ENCODE data around the gene TMEM88. TPM values are rescaled to one million over a fixed set of nuclear protein-coding genes. Genes with fewer than 3 reads are reported as not detected.

The TMEM88 gene
- total and polyA plus RNA-seq, 2 of the 8 experiments (the other 6 are each of a cell fraction or from before 2014, with no cell fraction given): 0.69 to 8.8 TPM

DNA sequence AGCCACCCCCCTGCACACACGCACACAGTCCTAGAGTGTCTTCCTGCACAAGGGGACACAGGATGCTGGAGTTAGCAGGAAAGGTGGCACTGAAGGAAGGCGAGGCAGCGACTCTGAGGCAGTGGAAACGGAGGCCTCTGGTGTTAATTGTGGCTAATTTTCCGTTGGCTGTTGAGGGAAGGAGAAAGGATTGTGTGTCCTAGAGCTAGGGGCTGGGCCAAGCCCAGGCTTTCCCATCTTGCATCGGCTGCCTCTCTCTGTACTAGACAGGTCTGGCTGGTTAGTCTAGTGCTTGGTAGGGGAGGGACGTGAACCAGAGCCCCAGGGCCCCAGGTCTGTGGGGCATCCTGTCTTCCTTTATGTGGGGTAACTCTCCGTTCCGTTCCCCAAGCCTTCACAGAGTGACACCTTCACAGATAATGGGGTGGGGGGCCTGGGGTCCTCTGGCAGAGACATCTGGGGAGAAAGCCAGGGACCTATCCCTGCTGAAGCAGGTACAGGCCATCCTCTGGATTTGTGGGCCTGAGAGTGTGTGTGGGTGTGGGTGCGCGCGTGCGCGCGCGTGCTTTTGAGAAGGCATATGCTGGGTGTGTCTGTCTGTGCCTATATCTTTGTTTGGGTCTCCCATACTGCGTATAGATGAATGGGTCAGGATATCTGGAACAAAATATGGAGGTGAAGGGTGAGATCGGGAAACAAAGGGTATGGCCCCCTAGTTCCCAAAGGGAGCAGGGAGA, 33.5 kb downstream of the TMEM88 start, which contains the start of gene CHD3:
Gene CHD3 (plus strand): TSS at position 606 of the 737 bp plus-strand sequence. CDS start 212 bp downstream, outside the sequence.
- H3K4me3 ChIP-seq (ENCODE audit: extremely low read depth in 1 of 4, insufficient read depth in 2 of 4, low read depth in 3 of 4, low read length in 4 of 4): peak within 1 kb of the TSS; percentile 37 to 83 (median 51)
- WGBS, 2 experiments (ENCODE audit: extremely low coverage in 1 of 2, insufficient coverage in 1 of 2, insufficient read length in 1 of 2, insufficient replicate concordance in 2 of 2, low coverage in 1 of 2, low lambda C conversion rate in 2 of 2, missing lambda C conversion rate in 1 of 2): 76% methylated on average over 18 of the region's 18 CpGs; no CpG with 5 or more reads in 1 of the 2 experiments
- H3K4me1 ChIP-seq (replicated peaks in 1 of 4; ENCODE audit: control insufficient read depth in 3 of 4, insufficient read depth in 4 of 4, low read length in 3 of 4): peaks cover 9 to 30% (median 17%) of the 10 kb centered on the region in 4 experiments
- H2BK20ac ChIP-seq (ENCODE audit: low read length): peak within 1 kb of the TSS; percentile 48; the same call in 1 of the 2 replicates
- no peak within 1 kb of the TSS for H2BK120ac ChIP-seq (replicated peaks; ENCODE audit: low read depth, low read length)
- H3K14ac ChIP-seq (ENCODE audit: insufficient read length): no peak within 1 kb of the TSS
- H3K4me2 ChIP-seq (ENCODE audit: insufficient read depth in 1 of 2, low read depth in 2 of 2, low read length in 2 of 2): peak within 1 kb of the TSS; percentile 82 to 100
- peak within 1 kb of the TSS; percentile 51 for H4K5ac ChIP-seq (ENCODE audit: insufficient read length, low read depth, low read length)
- H3K79me1 ChIP-seq (ENCODE audit: low read depth, low read length): no peaks in the 10 kb centered on the region
- peak within 1 kb of the TSS; percentile 53; the same call in 1 of the 2 replicates for H2BK15ac ChIP-seq (ENCODE audit: low read length)
- H3K27ac ChIP-seq (ENCODE audit: low read depth, low read length): no peak within 1 kb of the TSS
- H4K91ac ChIP-seq (replicated peaks; ENCODE audit: insufficient read length, low read length): peak within 1 kb of the TSS; percentile 45
- no peaks in the 10 kb centered on the region for H4K20me1 ChIP-seq (replicated peaks in 1 of 2; ENCODE audit: control insufficient read depth in 1 of 2, insufficient read depth in 2 of 2, low read length in 2 of 2)
- peak within 1 kb of the TSS; percentile 94; the same call in 1 of the 2 replicates for H2BK12ac ChIP-seq (ENCODE audit: low read depth, low read length)
- no peaks in the 10 kb centered on the region for H3K79me2 ChIP-seq (ENCODE audit: control insufficient read depth in 1 of 2, insufficient read depth in 2 of 2, low read length in 2 of 2)
- no peak within 1 kb of the TSS for H3K4ac ChIP-seq (replicated peaks; ENCODE audit: insufficient read length, low read depth, low read length)
- H2BK5ac ChIP-seq (ENCODE audit: low read depth, low read length): peak within 1 kb of the TSS; percentile 95; the same call in 1 of the 2 replicates
- H3K23me2 ChIP-seq (ENCODE audit: low read depth, low read length): peaks cover 24% of the 10 kb centered on the region
- H3K9me3 ChIP-seq (ENCODE audit: insufficient read depth in 2 of 2, low read depth in 1 of 2, low read length in 1 of 2): no peaks in the 10 kb centered on the region
- ChIA-PET POLR2A (ENCODE audit: partially characterized antibody) (no interaction called here), CTCF (ENCODE audit: partially characterized antibody) (interaction anchor here (0.5 to 1.2 kb wide), 4 partner anchors 12 to 237 kb away, joined by 3 to 5 read pairs (median 3); no protein-coding TSS in a partner anchor)
- H3K23ac ChIP-seq (ENCODE audit: insufficient read length): no peak within 1 kb of the TSS
- no peak within 1 kb of the TSS; the same call in 1 of the 2 replicates for H2AK5ac ChIP-seq (ENCODE audit: low read depth, low read length)
- no peak for TF ChIP-seq SP2 (IDR thresholded peaks at IDR 0.05; ENCODE audit: low read length)
- no peak for TF ChIP-seq BACH1 (IDR thresholded peaks at IDR 0.05; ENCODE audit: low read length)
- TF ChIP-seq SIRT6 (IDR thresholded peaks at IDR 0.05; ENCODE audit: low read length): no peak
- no peak for TF ChIP-seq FOSL1 (IDR thresholded peaks at IDR 0.05; ENCODE audit: insufficient read depth, low read depth, low read length)
- TF ChIP-seq SUZ12 (IDR thresholded peaks at IDR 0.05; ENCODE audit: low read length): no peak
- no peak for TF ChIP-seq PHF8 (conservative IDR thresholded peaks at IDR 0.05; ENCODE audit: low read depth, low read length)
- TF ChIP-seq RXRA (IDR thresholded peaks at IDR 0.05; ENCODE audit: insufficient read depth, low read depth, low read length): no peak
- TF ChIP-seq RAD21 (IDR thresholded peaks at IDR 0.05 in 1 of 2, conservative IDR thresholded peaks at IDR 0.05 in 1 of 2; ENCODE audit: low read depth in 2 of 2, low read length in 2 of 2): no peak
- no peak for TF ChIP-seq MAFK (IDR thresholded peaks at IDR 0.05; ENCODE audit: low read depth, low read length)
- TF ChIP-seq SP1 (IDR thresholded peaks at IDR 0.05; ENCODE audit: low read depth, low read length): no peak
- H3K9ac ChIP-seq (replicated peaks in 1 of 4; ENCODE audit: extremely low read depth in 1 of 4, low read depth in 3 of 4, low read length in 3 of 4): peak within 1 kb of the TSS in 3 of 4 experiments; percentile 35 to 42 (median 35); a peak in 6 of 7 replicates
- H2AFZ ChIP-seq (ENCODE audit: low read length): peak within 1 kb of the TSS; percentile 87
- FAIRE-seq (no peak), DNase-seq (ENCODE audit: low read depth in 1 of 2, low spot score in 2 of 2) (no peak)
- H3K27me3 ChIP-seq (replicated peaks in 1 of 4; ENCODE audit: control insufficient read depth in 3 of 4, extremely low read depth in 1 of 4, insufficient read depth in 3 of 4, low read length in 3 of 4): peaks cover 0 to 10% (median 3%) of the 10 kb centered on the region in 4 experiments; a peak in 3 of 7 replicates
- peak within 1 kb of the TSS; percentile 63 for H3K18ac ChIP-seq (ENCODE audit: extremely low read depth, low read length)
- peaks cover 0 to 4% (median 0%) of the 10 kb centered on the region in 4 experiments; a peak in 1 of 8 replicates for H3K36me3 ChIP-seq (ENCODE audit: control insufficient read depth in 2 of 4, insufficient read depth in 4 of 4, low read length in 3 of 4)
- H3K56ac ChIP-seq (replicated peaks; ENCODE audit: insufficient read length, low read depth, low read length): no peak within 1 kb of the TSS
- no peak within 1 kb of the TSS; the same call in 1 of the 2 replicates for H4K8ac ChIP-seq (ENCODE audit: extremely low read depth, insufficient read depth, low read length)
